HG03108 (cell line): ENCODE results near the gene SKA1.
"Not testable (repeated sequence)": the region's sequence is repeated elsewhere in the genome, so short reads cannot be mapped to it uniquely, and the experiment has no call there.

Experiments used
- ATAC-seq: cut with Tn5 transposase; IDR thresholded peaks from one replicate; pipeline ENCODE4 v1.9.1; 2021; ENCODE audit warnings: moderate library complexity; ENCODE audit not compliant: unreplicated experiment

Gene SKA1

DNA sequence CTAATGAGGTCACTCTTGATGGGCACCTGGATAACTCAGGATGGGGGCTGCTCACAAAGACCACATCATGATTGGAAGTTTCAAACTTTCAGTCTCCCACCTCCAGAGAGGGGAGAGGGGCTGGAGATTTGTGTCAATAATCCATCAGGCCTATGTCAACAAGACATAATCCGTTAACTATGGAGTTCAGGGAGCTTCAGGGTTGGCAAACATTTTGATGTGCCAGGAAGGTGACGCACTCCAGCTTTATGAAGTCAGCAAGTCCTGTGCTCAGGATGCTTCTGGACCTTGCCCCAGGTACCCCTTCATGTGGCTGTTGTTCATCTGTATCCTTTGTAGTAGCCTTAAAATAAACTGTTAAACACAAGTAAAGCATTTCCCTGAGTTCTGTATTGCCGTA lies 19.0 kb downstream of the SKA1 start:
- ATAC-seq = no peak

GRCh38 chr18:50395093-50395492 lies 20.2 kb downstream of the SKA1 start:
- no peak for ATAC-seq

GRCh38 chr18:50396005-50396660 lies 21.3 kb downstream of the SKA1 start:
- ATAC-seq = no peak

GRCh38 chr18:50397023-50397422 lies 22.2 kb downstream of the SKA1 start:
- no peak for ATAC-seq

- ATAC-seq = no peak
These were observed 23.3 kb downstream of the SKA1 start for GRCh38 chr18:50398099-50398498.

- ATAC-seq = no peak
These were observed 24.1 kb downstream of the SKA1 start for GRCh38 chr18:50398947-50399346.

DNA sequence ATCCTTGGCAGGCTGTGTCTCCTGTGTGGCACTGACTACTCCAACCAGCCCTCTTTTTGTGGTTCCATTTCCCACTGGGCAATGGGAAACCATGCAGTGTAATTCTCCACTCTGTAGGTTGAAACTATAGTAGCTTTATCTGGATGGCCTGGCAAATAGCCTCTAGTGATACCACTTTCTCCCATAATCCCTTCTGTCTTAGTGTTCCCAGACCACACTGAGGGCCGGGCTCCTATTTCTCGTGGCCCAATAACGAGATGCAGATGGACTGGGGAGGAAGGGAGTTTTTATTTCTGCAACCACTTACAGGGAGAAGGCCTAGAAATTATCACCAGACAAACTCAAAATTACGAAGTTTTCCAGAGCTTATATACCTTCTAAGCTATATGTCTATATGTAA lies 24.7 kb downstream of the SKA1 start:
- no peak for ATAC-seq

GRCh38 chr18:50400438-50400837 lies 25.6 kb downstream of the SKA1 start:
- ATAC-seq = not testable (repeated sequence)

- ATAC-seq = no peak
These were observed 26.4 kb downstream of the SKA1 start for GRCh38 chr18:50401295-50401694.

DNA sequence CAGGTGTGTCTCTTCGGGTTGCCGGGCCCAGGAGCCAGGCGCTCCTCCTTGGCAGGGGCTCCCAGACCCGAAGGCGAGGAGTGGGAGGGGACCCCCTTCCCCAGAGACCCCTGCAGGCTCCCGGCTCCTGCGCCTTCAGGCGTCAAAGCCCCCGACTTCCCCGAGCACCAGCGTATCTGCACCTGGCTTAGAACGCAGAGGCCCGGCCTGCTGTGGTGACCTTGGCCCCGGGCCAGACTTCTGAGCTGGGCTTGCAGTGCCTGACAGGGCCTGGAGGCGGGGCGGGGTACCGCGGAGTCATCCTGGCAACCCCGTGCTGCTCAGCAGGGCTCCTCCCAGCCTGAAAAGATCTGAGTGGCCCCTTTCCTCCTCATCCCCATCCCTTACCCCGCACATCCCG lies 27.0 kb downstream of the SKA1 start:
- ATAC-seq = no peak

GRCh38 chr18:50404752-50405581 lies 30.1 kb downstream of the SKA1 start:
- ATAC-seq = not testable (repeated sequence)

DNA sequence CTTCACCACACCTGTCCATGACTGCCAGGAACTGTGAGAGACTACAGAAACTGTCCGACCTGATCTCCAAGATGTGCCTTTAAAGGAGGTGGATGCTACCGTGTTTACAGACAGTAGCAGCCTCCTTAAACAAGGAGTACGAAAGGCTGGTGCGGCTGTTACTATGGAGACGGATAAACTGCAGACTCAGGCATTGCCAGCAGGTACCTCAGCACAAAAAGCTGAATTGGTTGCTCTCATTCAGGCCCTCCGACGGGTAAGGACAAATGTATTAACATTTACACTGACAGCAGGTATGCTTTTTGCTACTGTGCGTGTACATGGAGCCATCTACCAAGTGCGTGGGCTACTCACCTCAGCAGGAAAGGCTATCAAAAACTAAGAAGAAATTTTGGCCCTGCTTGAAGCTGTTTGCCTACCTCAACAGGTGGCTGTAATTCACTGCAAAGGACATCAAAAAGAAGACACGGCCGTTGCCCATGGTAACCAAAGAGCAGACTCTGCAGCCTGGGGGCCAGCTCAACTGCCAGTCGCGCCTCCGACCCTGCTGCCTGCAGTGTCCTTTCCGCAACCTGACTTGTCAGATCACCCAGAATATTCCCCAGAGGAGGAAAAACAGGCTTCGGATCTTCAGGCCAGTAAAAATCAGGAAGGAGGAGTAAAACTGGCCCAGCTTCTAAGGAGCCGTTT lies 30.9 kb downstream of the SKA1 start:
- no peak for ATAC-seq

DNA sequence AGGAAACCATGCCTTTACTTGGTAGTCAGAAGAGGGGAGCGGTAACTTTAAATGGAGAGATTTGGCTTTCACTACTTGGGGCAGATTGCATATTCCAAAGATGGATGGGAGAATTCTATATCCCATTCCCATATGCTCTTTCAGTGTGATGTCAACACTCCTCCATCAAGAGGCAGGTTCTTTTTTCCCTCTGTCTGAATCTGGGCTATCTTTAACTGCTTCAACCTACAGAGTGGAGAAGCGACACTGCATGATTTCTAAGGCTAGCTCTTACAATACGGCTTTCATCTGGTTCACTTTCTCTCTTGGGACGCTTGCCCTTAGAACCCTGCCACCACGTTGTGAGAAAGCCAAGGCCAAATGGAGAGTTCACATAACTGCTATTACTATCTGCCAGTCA lies 34.4 kb downstream of the SKA1 start:
- ATAC-seq = no peak

DNA sequence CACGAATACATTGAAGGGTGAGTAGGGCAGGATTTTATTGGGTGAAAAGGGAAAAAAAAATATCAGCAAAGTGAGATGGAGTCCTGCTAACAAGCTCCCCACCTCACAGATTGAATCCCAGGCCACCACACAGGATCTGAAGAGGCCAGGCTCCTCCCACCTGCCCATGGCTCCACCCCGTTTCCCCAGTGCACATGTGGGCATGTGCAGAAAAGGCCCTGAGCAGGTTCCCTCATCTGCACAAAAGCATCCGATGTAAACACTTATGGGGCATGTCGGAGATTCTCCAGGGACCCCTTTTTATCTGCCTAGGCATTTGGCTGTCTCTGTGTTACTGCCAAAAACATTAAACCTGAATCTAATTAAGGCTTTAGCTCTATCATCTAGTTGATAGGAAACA lies 35.2 kb downstream of the SKA1 start:
- no peak for ATAC-seq

- no peak for ATAC-seq
These were observed 36.0 kb downstream of the SKA1 start for GRCh38 chr18:50410894-50411293.

- not testable (repeated sequence) for ATAC-seq
These were observed 42.0 kb downstream of the SKA1 start for GRCh38 chr18:50416832-50417231.

DNA sequence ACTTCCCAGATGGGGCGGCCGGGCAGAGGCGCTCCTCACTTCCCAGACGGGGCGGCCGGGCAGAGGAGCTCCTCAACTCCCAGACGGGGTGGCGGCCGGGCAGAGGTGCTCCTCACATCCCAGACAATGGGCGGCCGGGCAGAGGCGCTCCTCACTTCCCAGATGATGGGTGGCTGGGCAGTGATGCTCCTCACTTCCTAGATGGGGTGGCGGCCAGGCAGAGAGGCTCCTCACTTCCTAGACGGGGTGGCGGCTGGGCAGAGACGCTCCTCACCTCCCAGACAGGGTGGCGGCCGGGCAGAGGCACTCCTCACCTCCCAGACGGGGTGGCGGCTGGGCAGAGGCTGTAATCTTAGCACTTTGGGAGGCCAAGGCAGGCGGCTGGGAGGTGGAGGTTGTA lies 42.9 kb downstream of the SKA1 start:
- not testable (repeated sequence) for ATAC-seq

GRCh38 chr18:50418650-50419049 lies 43.8 kb downstream of the SKA1 start:
- no peak for ATAC-seq

- no peak for ATAC-seq
These were observed 47.5 kb downstream of the SKA1 start for GRCh38 chr18:50422286-50422898.

DNA sequence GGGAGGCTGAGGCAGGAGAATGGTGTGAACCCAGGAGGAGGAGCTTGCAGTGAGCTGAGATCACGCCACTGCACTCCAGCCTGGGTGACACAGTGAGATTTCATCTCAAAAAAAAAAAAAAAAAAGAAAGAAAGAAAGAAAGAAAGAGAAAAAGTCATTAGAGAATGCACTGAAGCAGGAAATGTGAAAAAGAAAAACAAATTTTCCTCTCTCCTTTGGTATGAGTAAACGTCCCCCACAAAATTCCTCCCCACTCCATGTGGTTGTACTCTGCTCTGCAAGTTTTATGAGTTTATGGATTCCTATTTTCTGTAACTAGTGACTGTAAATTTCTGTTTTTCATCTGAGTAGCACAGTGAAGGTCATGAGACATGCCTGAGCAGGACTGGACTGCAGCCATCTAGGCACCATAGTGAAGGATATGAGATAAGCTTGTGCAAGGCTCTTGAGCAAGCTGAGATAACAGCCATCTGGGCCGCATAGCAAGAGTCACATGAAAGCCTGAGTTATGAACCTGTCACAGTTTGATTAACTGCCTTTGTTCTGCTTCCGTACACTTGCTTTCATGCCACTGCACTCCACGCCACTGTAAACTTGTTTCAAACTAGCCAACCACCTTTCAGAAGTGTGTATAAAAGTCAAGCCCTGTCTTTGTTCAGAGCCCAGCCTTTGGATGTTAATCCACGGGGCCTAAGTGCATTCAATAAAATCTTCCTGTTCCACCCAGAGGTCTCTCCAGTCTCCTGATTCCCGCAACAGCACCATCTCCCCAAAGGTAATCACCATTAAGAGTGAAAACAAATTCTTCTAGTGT lies 50.2 kb downstream of the SKA1 start:
- no peak for ATAC-seq

DNA sequence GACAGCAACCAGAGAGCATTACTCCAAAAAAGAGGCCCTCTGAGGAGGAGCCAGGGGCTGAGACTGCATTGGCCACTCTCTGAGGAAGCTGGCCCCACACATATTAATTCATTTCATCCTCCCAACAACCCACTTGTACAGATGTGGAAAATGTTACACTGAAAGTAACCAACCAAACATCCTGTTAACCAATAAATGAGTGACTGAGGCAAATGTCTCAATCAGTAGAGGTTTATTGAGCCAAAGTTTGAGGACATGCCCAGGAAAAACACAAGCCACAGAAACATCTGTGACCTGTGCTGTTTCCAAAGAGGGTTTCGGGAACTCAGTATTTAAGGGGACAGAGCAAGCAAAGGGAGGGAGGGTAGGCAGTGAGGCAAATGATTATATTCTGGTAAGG lies 53.0 kb downstream of the SKA1 start:
- ATAC-seq = no peak
